HL-60 (cell line): ENCODE results near the gene TSPEAR.

Source experiments
- CTCF ChIP-seq: IDR thresholded peaks from one replicate; pipeline ENCODE4 v1.5.1; 2011; ENCODE audit warnings: low read length, control low read depth, inconsistent platforms; ENCODE audit not compliant: insufficient read depth
- REST ChIP-seq: IDR thresholded peaks from 2 replicates; pipeline ENCODE4 v1.6.1; 2012; ENCODE audit warnings: low read depth; ENCODE audit not compliant: insufficient replicate concordance

- no peak for TF ChIP-seq CTCF
- TF ChIP-seq REST: no peak
Measured at GRCh38 chr21:44564099-44564498, 147.3 kb downstream of the TSPEAR start.
